Trophoblast cell (in vitro differentiated cells and primary cell): ENCODE measurements around the gene TMBIM4.

Source experiments
- DNase-seq, 2 donors: peaks; one replicate each; pipeline ENCODE4 v3.0.0-alpha.2; 2016
- H2AFZ ChIP-seq: 2 replicates; pipeline ENCODE4 v1.6.1; 2013; ENCODE audit warnings: low read length, moderate library complexity, mild to moderate bottlenecking; ENCODE audit not compliant: insufficient read depth, poor library complexity
- H2AK5ac ChIP-seq: 2 replicates; pipeline ENCODE4 v1.6.1; 2013; ENCODE audit warnings: mild to moderate bottlenecking, low read length
- H2BK120ac ChIP-seq: 2 replicates; pipeline ENCODE4 v1.6.1; 2013; ENCODE audit warnings: low read length, mild to moderate bottlenecking, moderate library complexity; ENCODE audit not compliant: insufficient read depth, poor library complexity
- H2BK12ac ChIP-seq: 2 replicates; pipeline ENCODE4 v1.6.1; 2013; ENCODE audit warnings: mild to moderate bottlenecking, low read length, moderate library complexity
- H2BK5ac ChIP-seq: 2 replicates; pipeline ENCODE4 v1.6.1; 2013; ENCODE audit warnings: low read length, low read depth, moderate library complexity, mild to moderate bottlenecking; ENCODE audit not compliant: poor library complexity
- H3K14ac ChIP-seq: 2 replicates; pipeline ENCODE4 v1.6.1; 2013; ENCODE audit warnings: mild to moderate bottlenecking, low read length
- H3K18ac ChIP-seq: 2 replicates; pipeline ENCODE4 v1.6.1; 2013; ENCODE audit warnings: mild to moderate bottlenecking, low read length
- H3K23ac ChIP-seq: 2 replicates; pipeline ENCODE4 v1.6.1; 2013; ENCODE audit warnings: low read length
- H3K27ac ChIP-seq: 2 replicates; pipeline ENCODE4 v1.5.1; 2013; ENCODE audit warnings: low read depth, mild to moderate bottlenecking, inconsistent platforms, low read length, moderate library complexity
- H3K27me3 ChIP-seq: 2 replicates; pipeline ENCODE4 v1.6.1; 2013; ENCODE audit warnings: inconsistent platforms, mild to moderate bottlenecking, low read length, moderate library complexity; ENCODE audit not compliant: insufficient read depth
- H3K36me3 ChIP-seq, 2 experiments: 1 replicate in 1 of 2; 2 replicates in 1 of 2; pipeline ENCODE4 v1.6.1; 2013; ENCODE audit warnings: low read length in 2 of 2, mild to moderate bottlenecking in 2 of 2, moderate library complexity in 1 of 2; ENCODE audit not compliant: insufficient read depth in 2 of 2, control insufficient read depth in 1 of 2
- H3K4ac ChIP-seq: 2 replicates; pipeline ENCODE4 v1.6.1; 2013; ENCODE audit warnings: low read depth, mild to moderate bottlenecking, low read length, moderate library complexity
- H3K4me1 ChIP-seq, 2 experiments: 1 replicate in 1 of 2; 2 replicates in 1 of 2; pipeline ENCODE4 v1.6.1; 2013; ENCODE audit warnings: low read length in 2 of 2, mild to moderate bottlenecking in 2 of 2, moderate library complexity in 1 of 2; ENCODE audit not compliant: insufficient read depth in 2 of 2, control insufficient read depth in 1 of 2
- H3K4me2 ChIP-seq: 2 replicates; pipeline ENCODE4 v1.6.1; 2013; ENCODE audit warnings: inconsistent platforms, mild to moderate bottlenecking, low read length, moderate library complexity
- H3K4me3 ChIP-seq: 2 replicates; pipeline ENCODE4 v1.5.1; 2013; ENCODE audit warnings: mild to moderate bottlenecking, low read depth, low read length, inconsistent platforms
- H3K79me1 ChIP-seq: one replicate; pipeline ENCODE4 v1.6.1; 2013; ENCODE audit warnings: low read length
- H3K79me2 ChIP-seq: 2 replicates; pipeline ENCODE4 v1.6.1; 2013; ENCODE audit warnings: low read length, mild to moderate bottlenecking; ENCODE audit not compliant: control insufficient read depth, insufficient read depth, poor library complexity
- H3K9ac ChIP-seq: 2 replicates; pipeline ENCODE4 v1.6.1; 2013; ENCODE audit warnings: mild to moderate bottlenecking, low read length
- H3K9me3 ChIP-seq: 2 replicates; pipeline ENCODE4 v1.6.1; 2013; ENCODE audit warnings: low read depth, mild to moderate bottlenecking, control low read depth, inconsistent platforms, low read length; ENCODE audit not compliant: insufficient read depth
- H4K12ac ChIP-seq: 2 replicates; pipeline ENCODE4 v1.6.1; 2013; ENCODE audit warnings: low read depth, mild to moderate bottlenecking, low read length, moderate library complexity
- H4K8ac ChIP-seq: 2 replicates; pipeline ENCODE4 v1.6.1; 2013; ENCODE audit warnings: low read depth, mild to moderate bottlenecking, low read length, moderate library complexity
- H4K91ac ChIP-seq: one replicate; pipeline ENCODE4 v1.6.1; 2013; ENCODE audit warnings: low read depth, mild to moderate bottlenecking, low read length, moderate library complexity
- WGBS: extraction: QIAGEN DNeasy Blood & Tissue Kit; methylation state at CpG from one replicate; pipeline ENCODE4 v1.1.7; 2013; ENCODE audit warnings: missing lambda C conversion rate; ENCODE audit not compliant: insufficient read length, insufficient coverage; ENCODE audit errors: extremely low coverage; 5-methylcytosine and 5-hydroxymethylcytosine counted together

TMBIM4 gene

DNA sequence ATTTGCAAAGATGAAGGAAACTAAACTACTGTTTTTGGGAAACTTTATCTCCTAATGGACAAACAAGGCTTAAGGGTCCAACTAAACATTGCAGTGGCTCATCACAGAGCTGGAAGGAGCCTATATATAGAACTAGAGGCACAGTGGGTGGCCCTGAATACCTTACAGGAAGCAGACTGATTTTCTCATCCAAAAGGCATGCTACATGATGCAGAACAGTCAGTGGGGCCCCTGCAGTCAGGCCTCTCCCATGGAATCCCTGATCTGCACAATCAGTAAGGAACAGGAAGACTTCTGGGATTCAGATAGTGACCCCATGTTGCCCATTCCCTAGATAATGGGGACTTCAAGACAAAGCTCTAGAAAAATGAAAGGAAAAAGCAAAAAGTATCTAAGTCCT, 37.4 kb downstream of the TMBIM4 start:
- Histone ChIP-seq H3K79me2 (peaks cover 7% of the 10 kb centered on the region), H3K79me1 (peaks cover 10% of the 10 kb centered on the region), H4K91ac (no peak overlapping the region), H2BK5ac (peak overlapping the region; percentile 58), H4K8ac (no peak overlapping the region), H3K4me2 (peak overlapping the region; percentile 44), H4K12ac (no peak overlapping the region), H3K18ac (no peak overlapping the region), H3K4me3 (no peak overlapping the region), H2BK120ac (no peak overlapping the region), H2BK12ac (no peak overlapping the region), H3K36me3 (peaks cover 2% of the 10 kb centered on the region in 2 experiments), H3K4ac (no peak overlapping the region), H3K27me3 (no peaks in the 10 kb centered on the region), H3K4me1 (peaks cover 0 to 7% of the 10 kb centered on the region in 2 experiments), H3K9ac (no peak overlapping the region), H2AFZ (no peak overlapping the region), H3K14ac (no peak overlapping the region), H2AK5ac (no peak overlapping the region), H3K27ac (peak overlapping the region; percentile 71), H3K23ac (no peak overlapping the region), H3K9me3 (no peaks in the 10 kb centered on the region)
- no peak for DNase-seq

DNA sequence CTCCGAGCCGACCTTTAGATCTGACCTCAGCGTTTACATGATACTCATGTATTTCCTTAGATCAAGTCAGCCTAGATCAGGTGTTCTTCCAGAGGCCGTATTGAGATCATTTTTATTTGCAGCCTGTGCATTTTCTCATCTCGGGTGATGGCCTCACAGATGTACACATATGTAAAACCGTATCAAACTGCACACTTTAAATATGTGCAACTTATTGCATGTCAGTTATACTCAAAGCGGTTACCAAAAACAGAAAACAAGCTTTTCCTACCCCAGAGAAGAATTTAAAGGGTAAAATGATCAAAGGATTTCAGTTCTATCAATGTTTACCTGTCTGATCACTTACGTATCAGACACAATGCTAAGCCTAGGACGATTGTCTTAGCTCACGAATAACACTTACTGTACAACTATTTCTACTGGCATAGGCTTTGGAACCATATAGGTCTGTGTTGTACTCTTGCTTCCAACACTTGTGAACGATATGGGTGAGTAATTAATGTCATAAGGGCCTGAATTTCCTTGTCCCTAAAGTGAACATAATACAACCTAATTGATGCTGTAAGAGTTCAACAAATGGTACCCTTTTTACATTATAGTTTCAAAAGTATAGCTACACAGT, 38.6 kb downstream of the TMBIM4 start:
- Histone ChIP-seq H2BK120ac (peak overlapping the region; percentile 56), H3K14ac (peak overlapping the region; percentile 53), H3K27me3 (no peaks in the 10 kb centered on the region), H3K9me3 (no peaks in the 10 kb centered on the region), H3K36me3 (peaks cover 3 to 6% of the 10 kb centered on the region in 2 experiments), H3K79me1 (peaks cover 10% of the 10 kb centered on the region), H4K8ac (peak overlapping the region; percentile 84), H3K27ac (peak overlapping the region; percentile 22), H3K4me3 (peak overlapping the region; percentile 81), H3K4ac (no peak overlapping the region), H2AFZ (peak overlapping the region; percentile 69), H3K4me1 (peaks cover 0 to 7% of the 10 kb centered on the region in 2 experiments), H4K12ac (no peak overlapping the region), H3K4me2 (peak overlapping the region; percentile 76), H3K79me2 (peaks cover 7% of the 10 kb centered on the region), H3K18ac (peak overlapping the region; percentile 60), H2AK5ac (no peak overlapping the region), H2BK5ac (no peak overlapping the region), H3K23ac (no peak overlapping the region), H2BK12ac (no peak overlapping the region), H3K9ac (peak overlapping the region; percentile 78), H4K91ac (peak overlapping the region; percentile 67)
- DNase-seq, result peak in 1 of 2 donors; percentile 5
- no CpG with 5 or more reads among the region's 11 CpGs for WGBS

DNA sequence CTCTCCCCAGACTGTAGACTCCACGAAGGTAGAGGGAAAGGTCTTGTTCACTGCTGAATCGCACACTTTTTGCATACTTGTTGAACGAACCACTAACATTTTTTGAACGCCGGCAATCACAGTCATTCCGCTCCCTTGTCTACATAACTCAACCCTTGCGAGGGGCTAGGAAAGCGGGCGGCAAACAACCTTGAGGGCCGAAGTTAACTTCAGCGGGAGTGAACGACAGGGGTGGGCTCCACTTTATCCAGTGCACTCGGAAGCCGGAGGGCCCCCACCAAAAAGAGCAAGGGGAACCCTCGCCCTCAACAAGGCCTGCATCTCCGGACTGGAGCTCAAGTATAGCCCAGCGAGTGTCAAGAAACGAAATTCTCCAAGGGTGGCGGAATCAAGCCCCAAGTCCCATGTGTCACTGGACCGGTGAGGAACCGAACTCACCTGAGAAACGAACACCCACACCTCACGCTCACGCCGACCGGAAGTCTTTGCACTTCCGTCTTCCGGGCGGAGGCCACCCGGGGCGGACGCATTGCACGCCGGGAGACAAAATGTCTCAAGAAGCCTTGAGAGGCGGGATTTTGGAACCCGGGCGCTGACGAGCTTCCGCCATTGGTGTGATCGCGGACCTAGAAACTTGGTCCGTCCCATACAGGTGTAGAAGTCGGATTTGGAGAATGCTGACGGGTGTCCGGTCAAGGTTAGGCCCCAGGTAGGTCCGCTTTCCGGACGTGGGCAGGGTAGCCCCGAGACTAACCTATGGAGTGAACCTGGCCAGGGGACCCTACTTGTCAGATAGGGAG, 39.3 kb downstream of the TMBIM4 start, which contains the start of gene LLPH:
LLPH (minus strand) TSS at position 484 of the 800 bp plus-strand sequence. CDS start 1,644 bp downstream, outside the sequence.
- no peaks in the 10 kb centered on the region for H3K27me3 ChIP-seq
- H3K4me1 ChIP-seq, result peaks cover 0 to 7% of the 10 kb centered on the region in 2 experiments
- WGBS, result no CpG with 5 or more reads among the region's 49 CpGs
- H4K12ac ChIP-seq, result peak within 1 kb of the TSS; percentile 73
- H2BK12ac ChIP-seq, result no peak within 1 kb of the TSS
- DNase-seq, result peak; percentile 92 to 97
- H2AK5ac ChIP-seq, result peak within 1 kb of the TSS; percentile 11
- peak within 1 kb of the TSS; percentile 71 for H2BK5ac ChIP-seq
- H2AFZ ChIP-seq, result peak within 1 kb of the TSS; percentile 69
- peak within 1 kb of the TSS; percentile 22 for H3K27ac ChIP-seq
- peak within 1 kb of the TSS; percentile 38 for H3K4ac ChIP-seq
- peak within 1 kb of the TSS; percentile 81 for H3K4me3 ChIP-seq
- H3K9ac ChIP-seq, result peak within 1 kb of the TSS; percentile 78
- H3K14ac ChIP-seq, result peak within 1 kb of the TSS; percentile 53
- H3K23ac ChIP-seq, result no peak within 1 kb of the TSS
- peaks cover 3 to 6% of the 10 kb centered on the region in 2 experiments for H3K36me3 ChIP-seq
- no peaks in the 10 kb centered on the region for H3K9me3 ChIP-seq
- peak within 1 kb of the TSS; percentile 76 for H3K4me2 ChIP-seq
- H4K8ac ChIP-seq, result peak within 1 kb of the TSS; percentile 85
- peaks cover 10% of the 10 kb centered on the region for H3K79me1 ChIP-seq
- H3K79me2 ChIP-seq, result peaks cover 7% of the 10 kb centered on the region
- H2BK120ac ChIP-seq, result peak within 1 kb of the TSS; percentile 56
- H3K18ac ChIP-seq, result peak within 1 kb of the TSS; percentile 60
- H4K91ac ChIP-seq, result peak within 1 kb of the TSS; percentile 67

DNA sequence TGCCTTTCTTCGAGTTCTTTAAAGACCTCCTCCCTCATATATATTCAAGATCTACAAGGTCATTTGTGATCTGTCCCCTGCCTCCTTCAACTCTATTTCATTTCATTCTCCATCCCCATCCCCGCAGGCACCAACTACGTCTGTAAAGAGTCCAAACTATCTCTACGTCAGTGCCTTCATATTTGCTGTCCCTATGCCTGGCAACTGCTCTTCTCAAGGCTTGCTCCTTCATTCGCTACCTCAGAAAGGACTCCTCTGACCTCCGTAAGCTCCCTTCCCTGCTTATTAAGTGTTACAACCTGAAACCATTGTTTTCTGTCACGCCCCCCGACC, 39.9 kb downstream of the TMBIM4 start:
- Histone ChIP-seq H4K12ac (peak overlapping the region; percentile 73), H2BK5ac (no peak overlapping the region), H3K18ac (no peak overlapping the region), H3K14ac (peak overlapping the region; percentile 20), H2BK120ac (no peak overlapping the region), H3K36me3 (peaks cover 3 to 7% of the 10 kb centered on the region in 2 experiments), H2BK12ac (no peak overlapping the region), H3K23ac (no peak overlapping the region), H3K79me2 (peaks cover 7% of the 10 kb centered on the region), H3K27ac (no peak overlapping the region), H3K9ac (peak overlapping the region; percentile 67), H3K4me1 (peaks cover 0 to 7% of the 10 kb centered on the region in 2 experiments), H2AFZ (peak overlapping the region; percentile 48), H3K4me2 (peak overlapping the region; percentile 76), H4K8ac (peak overlapping the region; percentile 85), H3K4me3 (peak overlapping the region; percentile 81), H3K4ac (peak overlapping the region; percentile 38), H3K9me3 (no peaks in the 10 kb centered on the region), H4K91ac (peak overlapping the region; percentile 66), H2AK5ac (peak overlapping the region; percentile 11), H3K79me1 (peaks cover 10% of the 10 kb centered on the region), H3K27me3 (no peaks in the 10 kb centered on the region)
- DNase-seq, result peak; percentile 7 to 49
- no CpG with 5 or more reads among the region's 8 CpGs for WGBS
